G401 (cell line): ENCODE results near the gene TXLNB. TPM values are rescaled to one million over a fixed set of nuclear protein-coding genes. Genes with fewer than 3 reads are reported as not detected.
"Not testable (repeated sequence)": the region's sequence is repeated elsewhere in the genome, so short reads cannot be mapped to it uniquely, and the experiment has no call there.

Source experiments
- DNase-seq: peaks from one replicate; pipeline ENCODE4 v3.0.0-alpha.2; 2015; ENCODE audit warnings: low spot score
- in situ Hi-C: cut with HindIII; loops from 2 replicates; pipeline ENCODE4 v1.10.0; 2016; ENCODE audit warnings: low sequenced_read_pairs, mixed read lengths
- total RNA-seq: library from RNA; depleted of rRNA; stranded (reverse); fragments of >200 nt; shearing (Covaris generic); gene quantifications from 2 replicates; pipeline ENCODE4 v1.2.3, GENCODE V29; 2014

Gene TXLNB
- total RNA-seq, 1 experiment from 2014 or later = 0.03 TPM

DNA sequence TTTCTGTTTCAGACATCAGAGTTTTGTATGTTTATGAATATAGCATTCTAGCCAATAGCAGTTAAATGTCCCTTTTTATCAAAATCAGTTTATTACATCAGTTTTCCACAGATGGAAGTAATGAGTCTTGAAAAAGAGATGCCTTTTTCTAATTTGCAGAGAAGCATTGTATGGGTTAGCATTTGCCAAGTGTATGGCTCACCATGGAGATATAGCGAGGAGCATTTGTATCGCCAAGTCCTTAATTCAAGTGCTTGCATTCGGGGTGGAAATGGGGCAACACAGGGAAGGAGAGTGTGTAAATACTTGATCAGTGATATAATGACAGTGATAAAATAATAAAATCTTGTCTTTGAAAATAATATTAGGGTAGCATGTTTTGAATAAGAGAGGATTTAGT, 42.9 kb downstream of the TXLNB start:
- in situ Hi-C loops = no loop called here
- DNase-seq = no peak

DNA sequence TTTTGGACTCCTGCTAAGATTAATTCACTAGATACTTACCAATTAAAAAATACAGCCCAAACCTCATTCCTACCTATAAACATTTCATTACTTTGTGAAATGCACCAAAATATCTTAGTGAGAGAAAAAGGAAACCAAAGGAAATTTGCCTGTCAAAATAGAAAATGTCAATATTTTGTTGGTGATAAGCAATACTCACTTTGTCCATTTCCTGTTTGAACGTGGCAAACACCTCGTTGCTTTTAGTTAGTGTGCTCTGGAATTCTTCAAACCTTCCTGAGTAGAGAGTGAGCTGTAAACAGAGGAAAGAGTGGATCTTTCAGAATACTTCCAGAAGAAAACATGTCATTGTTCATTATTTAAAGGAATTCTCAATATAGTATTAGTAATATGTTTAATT, 44.2 kb downstream of the TXLNB start:
- in situ Hi-C loops = no loop called here
- no peak for DNase-seq

DNA sequence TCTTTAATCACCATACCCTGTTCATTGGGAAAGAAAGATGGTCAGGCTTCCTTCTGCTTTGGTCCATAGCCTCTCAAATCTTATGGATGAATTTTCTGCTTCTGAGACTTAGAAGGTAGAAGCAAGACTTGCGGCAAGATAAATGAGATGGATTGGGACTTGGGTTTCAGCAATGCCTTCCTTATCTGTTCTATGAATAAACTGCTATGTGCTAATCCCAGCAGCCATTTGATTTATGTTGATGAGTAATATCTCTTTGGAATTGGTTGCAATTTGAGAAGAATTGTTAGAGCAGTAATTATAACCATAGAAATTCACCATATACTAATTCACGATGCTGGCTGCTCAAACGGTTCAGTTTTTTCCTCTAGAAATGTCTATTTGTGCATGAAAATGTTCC, 48.3 kb downstream of the TXLNB start:
- no peak for DNase-seq
- in situ Hi-C loops = no loop called here

DNA sequence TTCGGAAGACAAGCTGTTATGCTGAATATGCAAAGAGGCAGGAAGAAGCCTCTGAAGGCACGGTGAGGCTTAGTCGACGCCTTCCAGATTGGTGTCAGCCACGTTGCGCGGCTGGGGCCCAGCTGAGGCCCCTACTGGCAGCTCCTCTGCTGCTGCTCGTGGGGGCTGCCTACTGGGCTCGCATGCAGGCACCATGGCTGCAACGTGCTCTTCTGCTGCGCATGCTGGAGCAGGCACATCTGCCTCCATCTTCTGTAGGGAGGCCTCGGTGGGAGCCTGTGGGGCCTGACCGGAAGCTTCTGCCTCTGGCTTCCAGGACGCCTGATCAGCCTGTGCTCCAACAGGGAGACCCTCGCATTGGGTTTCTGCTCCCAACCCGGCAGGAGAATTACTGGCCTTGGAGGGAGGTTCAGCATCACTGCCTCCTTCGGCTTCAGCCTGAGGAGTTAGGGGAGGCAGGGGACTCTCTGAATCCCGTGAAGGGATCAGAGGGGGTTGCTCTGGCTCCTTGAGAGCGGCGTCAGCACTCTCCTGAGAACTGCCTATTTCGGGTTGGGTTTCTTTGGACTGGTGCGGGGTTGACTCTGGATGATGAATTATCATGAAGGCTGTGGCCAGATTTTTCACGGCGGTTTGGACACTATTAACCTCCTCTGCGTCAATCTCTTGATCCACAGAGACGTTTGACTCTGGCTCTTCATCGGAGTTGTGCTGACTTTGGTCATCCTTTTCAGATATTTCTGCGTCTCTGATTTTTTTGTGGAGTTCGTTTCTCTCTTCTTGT, 49.1 kb downstream of the TXLNB start:
- DNase-seq = no peak
- in situ Hi-C loops = no loop called here

DNA sequence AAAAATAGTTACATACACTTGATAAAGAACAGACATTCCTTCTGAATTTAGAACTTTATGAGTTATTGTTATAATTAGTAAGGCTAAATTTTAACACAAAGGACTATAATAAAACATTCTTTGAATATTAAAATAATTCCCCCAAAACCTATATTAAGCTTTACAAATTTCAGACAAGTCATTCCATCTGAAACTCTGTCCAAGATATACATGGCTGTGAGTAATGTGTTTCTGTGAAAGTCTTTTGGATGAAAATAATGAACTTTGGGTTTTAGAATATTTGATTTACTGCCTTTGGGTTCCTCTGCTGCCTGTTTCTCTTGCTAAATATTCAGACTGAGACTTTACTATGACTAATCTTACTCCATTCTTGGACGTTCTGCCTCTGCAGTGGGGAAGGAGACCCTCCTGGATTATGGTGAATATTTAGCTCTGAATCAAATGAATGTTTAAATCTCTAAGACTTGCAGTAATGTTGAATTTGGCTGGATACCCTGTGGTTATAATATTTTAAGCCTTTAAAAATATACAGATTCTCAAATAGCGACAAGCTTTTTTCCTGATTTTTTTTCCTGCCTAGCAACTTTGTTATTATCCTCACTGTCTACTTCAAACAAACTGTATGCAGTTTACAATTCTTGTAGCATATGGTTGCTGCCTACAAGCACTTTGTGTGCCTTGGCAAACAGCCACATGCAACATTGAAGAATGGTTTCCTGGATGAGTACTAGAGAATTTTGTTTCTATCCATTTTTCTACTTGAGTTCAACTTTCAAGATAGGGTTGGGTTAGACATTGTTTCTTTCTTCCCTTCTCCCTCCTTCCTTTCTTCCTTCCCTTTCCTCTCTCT, 51.4 kb downstream of the TXLNB start:
- in situ Hi-C loops = no loop called here
- peak; percentile 20 for DNase-seq

DNA sequence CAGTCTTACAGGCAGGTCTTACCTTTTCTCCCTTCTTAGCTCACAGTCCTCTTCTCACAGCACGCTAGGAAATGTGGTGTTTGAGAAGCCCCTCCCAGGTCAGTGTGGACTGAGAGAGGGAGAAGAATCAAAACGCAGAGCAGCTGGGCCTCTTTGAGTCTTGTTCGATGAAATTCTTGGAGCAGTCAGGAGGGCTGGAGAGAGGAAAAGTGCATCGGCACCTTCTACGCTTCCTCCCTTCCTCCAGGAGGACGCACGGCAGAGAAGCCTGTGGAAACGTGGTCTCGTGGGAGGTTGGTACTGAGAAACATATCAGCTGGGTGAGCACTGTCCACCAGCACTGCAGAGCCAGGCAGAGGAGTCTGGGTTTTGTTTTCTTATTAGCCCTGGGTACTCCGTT, 52.7 kb downstream of the TXLNB start:
- in situ Hi-C loops = no loop called here
- DNase-seq = no peak

DNA sequence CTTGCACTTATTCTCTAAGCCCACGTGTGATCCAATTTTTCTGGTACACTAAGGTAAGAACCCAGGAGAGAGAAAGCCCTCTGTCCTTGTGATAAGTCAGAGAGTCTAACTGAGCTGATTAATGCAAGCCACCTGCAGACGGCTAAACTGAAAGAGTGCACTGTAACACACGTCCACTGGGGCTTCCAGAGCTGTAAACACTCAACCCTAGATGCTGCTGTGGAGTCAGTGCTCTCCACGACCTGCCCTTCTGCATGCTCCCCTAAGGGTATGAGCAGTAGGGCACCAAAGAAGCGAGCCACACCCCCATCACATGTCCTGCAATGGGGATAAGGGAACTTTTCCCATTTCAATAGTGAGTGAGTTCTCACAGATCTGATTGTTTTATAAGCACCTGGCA, 55.7 kb downstream of the TXLNB start:
- in situ Hi-C loops = no loop called here

DNA sequence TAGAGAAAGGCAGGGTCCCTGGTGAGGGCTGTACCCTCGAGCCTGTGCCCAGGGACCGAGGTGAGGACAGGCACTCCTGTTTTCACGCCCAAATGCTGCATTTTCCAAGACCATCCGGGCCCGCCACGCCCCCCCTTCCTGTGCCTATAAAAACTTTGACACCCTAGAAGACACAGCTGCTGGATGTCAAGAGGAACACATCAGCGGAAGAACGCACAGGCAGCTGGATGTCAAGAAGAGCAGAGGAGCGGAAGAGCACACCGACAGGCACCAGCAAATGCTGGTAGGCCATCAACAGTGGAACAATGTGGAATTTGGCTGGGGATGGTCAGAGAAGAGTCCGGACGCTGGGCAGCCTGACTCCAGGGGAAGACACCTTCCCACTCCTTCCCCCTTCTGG, 56.1 kb downstream of the TXLNB start:
- DNase-seq = no peak
- in situ Hi-C loops = no loop called here

More for the DNA sequence above, 55.7 kb downstream of the TXLNB start:
- DNase-seq = no peak

DNA sequence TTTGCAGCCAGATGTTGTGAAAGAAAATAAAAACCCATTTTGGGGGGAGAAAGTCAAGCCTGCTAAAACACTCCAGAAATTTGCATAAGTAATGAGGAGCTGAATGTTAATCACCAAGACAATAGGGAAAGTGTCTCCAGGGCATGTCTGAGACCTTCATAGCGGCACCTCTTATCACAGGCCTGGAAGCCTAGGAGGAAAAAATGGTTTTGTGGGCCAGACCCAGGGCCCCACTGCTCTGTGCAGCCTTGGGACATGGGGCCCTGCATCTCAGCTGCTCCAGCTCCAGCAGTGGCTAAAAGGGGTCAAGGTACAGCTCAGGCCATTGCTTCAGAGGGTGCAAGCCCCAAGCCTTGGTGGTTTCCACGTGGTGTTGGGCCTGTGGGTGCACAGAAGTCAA, 57.6 kb downstream of the TXLNB start:
- DNase-seq, in situ Hi-C loops: not testable (repeated sequence)

DNA sequence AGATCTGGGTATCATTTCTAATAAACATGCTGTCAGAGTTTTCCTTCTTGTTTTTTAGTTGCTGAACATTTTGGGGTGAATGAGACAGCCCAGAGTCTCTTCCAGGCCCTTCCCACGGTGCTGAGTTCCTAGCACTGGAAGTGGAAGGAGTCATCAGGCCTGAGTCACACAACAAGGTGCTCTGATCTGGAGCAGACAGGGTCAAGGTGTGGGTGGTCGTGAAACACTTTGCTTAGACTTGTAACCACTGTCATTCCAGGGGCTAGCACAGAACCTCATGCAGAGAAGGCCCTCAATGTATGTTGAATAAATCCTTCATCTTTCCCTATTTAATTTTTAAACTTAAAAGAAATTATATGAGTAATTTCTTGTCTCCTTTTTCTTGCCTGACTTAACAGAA, 60.6 kb downstream of the TXLNB start:
- in situ Hi-C loops = no loop called here
- DNase-seq = no peak

DNA sequence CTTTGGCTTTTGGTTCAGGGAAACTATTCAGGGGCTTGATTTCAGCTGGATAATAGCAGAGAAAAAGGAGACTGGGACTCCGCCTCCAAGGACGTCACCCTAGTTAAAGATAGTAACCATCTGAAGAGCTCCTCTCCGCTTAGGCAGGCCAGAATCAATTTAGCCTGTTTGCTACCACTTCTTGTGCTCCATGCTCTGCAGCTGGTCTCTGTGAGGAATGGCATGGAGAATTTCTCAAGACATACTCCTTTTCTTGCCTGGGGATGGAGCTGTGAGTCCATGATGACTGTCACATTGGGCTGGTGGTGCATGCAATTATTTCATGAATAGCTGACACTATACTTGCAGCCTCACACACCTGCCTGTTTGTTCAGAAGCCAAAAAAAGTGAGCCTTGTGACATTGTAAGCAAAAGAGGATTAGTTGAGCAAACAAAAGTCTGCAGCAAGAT, 61.4 kb downstream of the TXLNB start:
- in situ Hi-C loops = no loop called here
- peak; percentile 15 for DNase-seq

DNA sequence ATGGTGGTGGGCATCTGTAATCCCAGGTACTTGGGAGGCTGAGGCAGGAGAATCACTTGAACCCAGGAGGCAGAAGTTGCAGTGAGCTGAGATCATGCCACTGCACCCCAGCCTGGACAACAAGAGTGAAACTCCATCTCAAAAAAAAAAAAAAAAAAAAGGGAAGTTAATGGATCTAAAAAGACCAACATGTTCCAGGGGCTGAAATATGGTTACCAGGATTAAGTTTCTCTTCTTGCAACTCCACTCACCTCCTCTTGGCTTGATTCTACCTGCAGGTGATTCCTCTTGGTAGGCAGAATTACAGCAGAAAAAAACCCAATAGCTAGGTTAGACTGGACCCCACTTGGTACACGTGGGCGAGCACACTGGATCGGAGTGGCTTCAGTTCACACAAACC, 63.4 kb downstream of the TXLNB start:
- DNase-seq, in situ Hi-C loops: not testable (repeated sequence)

DNA sequence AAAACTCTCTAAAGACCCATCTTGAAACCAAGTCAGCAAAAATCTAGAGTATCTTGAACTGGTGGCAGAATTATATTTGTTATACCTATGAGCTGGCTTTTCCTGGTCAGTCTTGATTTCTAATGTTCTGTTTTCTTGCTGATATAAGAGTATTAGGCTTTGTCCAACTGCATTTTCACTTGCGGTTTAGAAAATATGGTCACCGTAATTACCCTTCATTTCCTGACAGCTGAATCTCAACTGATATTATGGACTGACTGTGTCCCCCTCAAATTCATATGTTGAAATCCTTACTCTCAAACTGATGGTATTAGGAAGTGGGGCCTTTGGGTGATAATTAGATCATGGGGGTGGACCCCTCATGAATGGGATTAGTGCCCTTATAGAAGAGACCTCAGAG, 72.1 kb downstream of the TXLNB start:
- in situ Hi-C loops = no loop called here
- DNase-seq = no peak

DNA sequence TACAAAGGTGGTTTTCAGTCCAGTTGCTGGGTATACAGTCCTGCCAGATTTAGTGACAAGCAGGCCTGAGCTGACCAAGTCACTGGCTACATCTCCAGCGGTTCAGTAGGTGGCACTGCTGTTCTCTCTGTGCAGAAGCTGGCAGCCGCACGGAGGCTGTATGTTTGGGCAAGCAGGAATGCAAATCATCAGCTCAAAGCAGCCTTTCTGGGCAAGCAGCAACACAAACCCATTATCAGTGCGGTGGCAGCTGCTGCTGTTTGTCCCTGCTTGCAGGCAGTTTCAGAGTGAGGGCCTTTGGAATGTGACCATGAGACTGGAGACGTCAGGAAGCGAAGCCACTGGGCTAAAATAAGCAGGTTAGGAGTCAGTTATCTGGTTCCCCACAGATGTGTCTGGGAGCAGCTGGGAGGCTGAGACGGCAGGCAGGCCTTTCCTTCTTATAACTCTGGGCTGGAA, 72.5 kb downstream of the TXLNB start:
- in situ Hi-C loops = no loop called here
- DNase-seq = peak; percentile 57

DNA sequence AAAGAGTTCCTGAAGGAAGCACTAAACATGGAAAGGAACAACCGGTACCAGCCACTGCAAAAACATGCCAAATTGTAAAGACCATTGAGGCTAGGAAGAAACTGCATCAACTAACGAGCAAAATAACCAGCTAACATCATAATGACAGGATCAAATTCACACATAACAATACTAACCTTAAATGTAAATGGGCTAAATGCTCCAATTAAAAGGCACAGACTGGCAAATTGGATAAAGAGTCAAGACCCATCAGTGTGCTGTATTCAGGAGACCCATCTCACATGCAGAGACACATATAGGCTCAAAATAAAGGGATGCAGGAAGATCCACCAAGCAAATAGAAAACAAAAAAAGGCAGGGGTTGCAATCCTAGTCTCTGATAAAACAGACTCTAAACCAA, 79.3 kb downstream of the TXLNB start:
- not testable (repeated sequence) for DNase-seq

DNA sequence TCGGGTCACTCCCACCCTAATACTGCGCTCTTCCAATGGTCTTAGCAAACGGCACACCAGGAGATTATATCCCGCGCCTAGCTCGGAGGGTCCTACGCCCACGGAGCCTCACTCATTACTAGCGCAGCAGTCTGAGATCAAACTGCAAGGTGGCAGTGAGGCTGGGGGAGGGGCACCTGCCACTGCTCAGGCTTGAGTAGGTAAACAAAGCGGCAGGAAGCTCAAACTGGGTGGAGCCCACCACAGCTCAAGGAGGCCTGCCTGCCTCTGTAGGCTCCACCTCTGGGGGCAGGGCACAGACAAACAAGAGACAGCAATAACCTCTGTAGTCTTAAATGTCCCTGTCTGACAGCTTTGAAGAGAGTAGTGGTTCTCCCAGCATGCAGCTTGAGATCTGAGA, 81.0 kb downstream of the TXLNB start:
- DNase-seq, in situ Hi-C loops: not testable (repeated sequence)

More for the DNA sequence above, 79.3 kb downstream of the TXLNB start:
- in situ Hi-C loops = not testable (repeated sequence)

DNA sequence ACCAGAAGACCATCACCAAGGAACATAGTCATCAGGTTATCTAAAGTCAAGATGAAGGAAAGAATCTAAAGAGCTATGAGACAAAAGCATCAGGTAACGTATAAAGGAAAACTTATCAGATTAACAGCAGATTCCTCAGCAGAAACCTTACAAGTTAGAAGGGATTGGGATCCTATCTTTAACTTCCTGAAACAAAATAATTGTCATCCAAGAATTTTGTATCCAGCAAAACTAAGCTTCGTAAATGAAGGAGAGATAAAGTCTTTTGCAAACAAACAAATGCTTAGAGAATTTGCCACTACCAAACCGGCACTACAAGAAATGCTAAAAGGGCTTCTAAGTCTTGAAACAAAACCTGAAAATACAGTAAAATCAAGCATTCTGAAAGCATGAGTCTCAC, 86.0 kb downstream of the TXLNB start:
- in situ Hi-C loops = no loop called here

DNA sequence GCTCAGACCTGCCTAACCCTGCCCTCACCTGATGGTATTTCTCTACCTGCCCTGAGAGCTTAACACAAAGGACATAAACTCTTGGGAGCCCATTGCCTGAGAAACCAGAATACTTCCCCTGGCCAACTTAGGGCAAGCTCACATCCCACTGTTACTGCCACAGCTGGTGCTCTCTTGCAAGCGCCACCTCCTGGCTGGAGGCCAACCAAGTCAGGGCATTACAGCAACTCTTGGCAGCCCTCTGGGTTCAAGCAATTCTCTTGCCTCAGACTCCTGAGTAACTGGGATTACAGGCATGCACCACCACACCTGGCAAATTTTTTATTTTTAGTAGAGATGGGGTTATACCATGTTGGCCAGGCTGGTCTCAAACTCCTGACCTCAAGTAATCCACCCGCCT, 86.8 kb downstream of the TXLNB start:
- in situ Hi-C loops = no loop called here
- no peak for DNase-seq

More for the DNA sequence above, 86.0 kb downstream of the TXLNB start:
- DNase-seq = no peak

DNA sequence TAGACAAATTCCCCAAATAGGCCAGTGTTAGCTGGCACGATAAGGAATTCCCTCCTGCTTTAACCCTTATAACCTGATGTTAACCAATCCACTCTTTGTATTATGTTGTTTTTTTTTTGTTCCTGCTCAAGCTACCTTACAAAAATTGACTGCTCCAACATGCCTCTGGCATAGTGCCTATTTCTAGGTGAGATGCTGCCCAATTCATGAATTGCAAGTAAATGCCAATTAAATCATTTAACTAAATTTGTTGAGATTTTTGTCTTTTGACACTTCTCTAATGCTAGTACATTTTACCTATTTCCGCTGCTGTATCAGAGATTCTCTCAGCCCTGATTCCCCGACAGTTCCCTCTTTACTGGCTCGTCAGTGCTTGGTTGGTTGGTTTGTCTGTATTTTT, 90.4 kb downstream of the TXLNB start:
- DNase-seq = no peak
- in situ Hi-C loops = no loop called here
